DOHH2 (cell line): ENCODE data around the gene CRISPLD2.

Experiments
- H3F3A ChIP-seq: fragments of 200-600 bp; sonication (generic), shearing (Covaris generic); 2 replicates; pipeline ENCODE4 v1.6.0; 2016; ENCODE audit warnings: antibody characterized with exemption, mild to moderate bottlenecking; ENCODE audit not compliant: control insufficient read depth, insufficient read depth
- H3K27ac ChIP-seq: fragments of 200-600 bp; sonication (generic); 2 replicates; pipeline ENCODE4 v1.5.1; 2014; ENCODE audit warnings: low read depth, mild to moderate bottlenecking, low read length, moderate library complexity
- H3K27me3 ChIP-seq: fragments of 200-600 bp; sonication (generic); 2 replicates; pipeline ENCODE4 v1.6.1; 2014; ENCODE audit warnings: mild to moderate bottlenecking, low read length, mixed read lengths; ENCODE audit not compliant: control insufficient read depth
- H3K36me3 ChIP-seq: fragments of 200-600 bp; sonication (generic); 2 replicates; pipeline ENCODE4 v1.6.1; 2014; ENCODE audit warnings: mild to moderate bottlenecking, low read length, moderate library complexity, mixed read lengths; ENCODE audit not compliant: control insufficient read depth
- H3K4me1 ChIP-seq: fragments of 200-600 bp; sonication (generic); 2 replicates; pipeline ENCODE4 v1.6.1; 2014; ENCODE audit warnings: mild to moderate bottlenecking, low read length, mixed read lengths; ENCODE audit not compliant: control insufficient read depth
- H3K4me2 ChIP-seq: fragments of 200-600 bp; sonication (generic); 2 replicates; pipeline ENCODE4 v1.6.0; 2014; ENCODE audit warnings: mild to moderate bottlenecking, low read length, moderate library complexity
- H3K4me3 ChIP-seq: fragments of 200-600 bp; sonication (generic); 2 replicates; pipeline ENCODE4 v1.5.1; 2014; ENCODE audit warnings: mild to moderate bottlenecking, low read length, mixed read lengths
- H3K79me2 ChIP-seq: fragments of 200-600 bp; sonication (generic); 2 replicates; pipeline ENCODE4 v1.6.1; 2014; ENCODE audit warnings: mild to moderate bottlenecking, low read length, mixed read lengths; ENCODE audit not compliant: control insufficient read depth
- H3K9me2 ChIP-seq: fragments of 200-600 bp; sonication (generic); replicated peaks from 2 replicates; pipeline ENCODE4 v1.6.1; 2014; ENCODE audit warnings: mild to moderate bottlenecking, low read length, mixed read lengths; ENCODE audit not compliant: control insufficient read depth
- H3K9me3 ChIP-seq: fragments of 200-600 bp; sonication (generic); 2 replicates; pipeline ENCODE4 v1.6.1; 2014; ENCODE audit warnings: antibody characterized with exemption, low read length, mixed read lengths; ENCODE audit not compliant: control insufficient read depth, insufficient read depth
- H4K20me1 ChIP-seq: fragments of 200-600 bp; sonication (generic); 2 replicates; pipeline ENCODE4 v1.6.0; 2014; ENCODE audit warnings: low read depth, mild to moderate bottlenecking, antibody characterized with exemption, low read length, moderate library complexity; ENCODE audit not compliant: control insufficient read depth, insufficient read depth
- EZH2phosphoT487 ChIP-seq: fragments of 200-600 bp; sonication (generic); IDR thresholded peaks from 2 replicates; pipeline ENCODE4 v1.6.1; 2017; ENCODE audit warnings: borderline replicate concordance, mild to moderate bottlenecking, antibody characterized with exemption, low read length, moderate library complexity, mixed read lengths
- TF ChIP-seq, protein P1 (sequence below): fragments of 200-600 bp; sonication (generic); IDR thresholded peaks from one replicate; pipeline ENCODE4 v1.5.1; 2014; ENCODE audit warnings: antibody characterized with exemption, mild to moderate bottlenecking, low read depth, low read length; ENCODE audit not compliant: poor library complexity, severe bottlenecking

Gene CRISPLD2

DNA sequence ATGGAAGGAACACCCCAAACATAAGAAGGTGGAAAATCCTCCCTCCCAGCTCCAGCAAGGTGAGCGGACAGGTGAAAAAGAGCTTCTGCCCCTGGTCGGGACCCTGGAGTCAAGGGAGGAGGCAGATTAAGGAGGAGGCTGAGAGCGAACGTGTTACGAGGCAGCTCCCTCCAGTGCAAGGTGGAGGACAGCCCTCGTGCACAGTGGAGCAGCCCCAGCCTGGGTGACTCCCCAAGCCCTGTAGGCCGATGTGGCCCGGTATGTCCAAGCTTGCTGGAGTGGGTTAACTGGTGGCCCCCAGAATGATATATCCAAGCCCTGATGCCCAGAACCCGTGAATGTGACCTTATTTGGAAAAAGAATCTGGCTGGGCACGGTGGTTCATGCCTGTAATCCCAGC, 15.5 kb upstream of the CRISPLD2 start:
- Histone ChIP-seq H4K20me1 (no peaks in the 10 kb centered on the region), H3K27me3 (no peaks in the 10 kb centered on the region), H3K9me2 (no peaks in the 10 kb centered on the region), H3K4me3 (no peak overlapping the region), H3K79me2 (no peaks in the 10 kb centered on the region), H3K36me3 (no peaks in the 10 kb centered on the region), H3K27ac (no peak overlapping the region), H3K9me3 (no peaks in the 10 kb centered on the region), H3K4me1 (no peaks in the 10 kb centered on the region), H3F3A (no peaks in the 10 kb centered on the region), H3K4me2 (no peak overlapping the region)
- TF ChIP-seq, protein P1, sequence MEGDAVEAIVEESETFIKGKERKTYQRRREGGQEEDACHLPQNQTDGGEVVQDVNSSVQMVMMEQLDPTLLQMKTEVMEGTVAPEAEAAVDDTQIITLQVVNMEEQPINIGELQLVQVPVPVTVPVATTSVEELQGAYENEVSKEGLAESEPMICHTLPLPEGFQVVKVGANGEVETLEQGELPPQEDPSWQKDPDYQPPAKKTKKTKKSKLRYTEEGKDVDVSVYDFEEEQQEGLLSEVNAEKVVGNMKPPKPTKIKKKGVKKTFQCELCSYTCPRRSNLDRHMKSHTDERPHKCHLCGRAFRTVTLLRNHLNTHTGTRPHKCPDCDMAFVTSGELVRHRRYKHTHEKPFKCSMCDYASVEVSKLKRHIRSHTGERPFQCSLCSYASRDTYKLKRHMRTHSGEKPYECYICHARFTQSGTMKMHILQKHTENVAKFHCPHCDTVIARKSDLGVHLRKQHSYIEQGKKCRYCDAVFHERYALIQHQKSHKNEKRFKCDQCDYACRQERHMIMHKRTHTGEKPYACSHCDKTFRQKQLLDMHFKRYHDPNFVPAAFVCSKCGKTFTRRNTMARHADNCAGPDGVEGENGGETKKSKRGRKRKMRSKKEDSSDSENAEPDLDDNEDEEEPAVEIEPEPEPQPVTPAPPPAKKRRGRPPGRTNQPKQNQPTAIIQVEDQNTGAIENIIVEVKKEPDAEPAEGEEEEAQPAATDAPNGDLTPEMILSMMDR, result no peak
- no peak for TF ChIP-seq EZH2phosphoT487

DNA sequence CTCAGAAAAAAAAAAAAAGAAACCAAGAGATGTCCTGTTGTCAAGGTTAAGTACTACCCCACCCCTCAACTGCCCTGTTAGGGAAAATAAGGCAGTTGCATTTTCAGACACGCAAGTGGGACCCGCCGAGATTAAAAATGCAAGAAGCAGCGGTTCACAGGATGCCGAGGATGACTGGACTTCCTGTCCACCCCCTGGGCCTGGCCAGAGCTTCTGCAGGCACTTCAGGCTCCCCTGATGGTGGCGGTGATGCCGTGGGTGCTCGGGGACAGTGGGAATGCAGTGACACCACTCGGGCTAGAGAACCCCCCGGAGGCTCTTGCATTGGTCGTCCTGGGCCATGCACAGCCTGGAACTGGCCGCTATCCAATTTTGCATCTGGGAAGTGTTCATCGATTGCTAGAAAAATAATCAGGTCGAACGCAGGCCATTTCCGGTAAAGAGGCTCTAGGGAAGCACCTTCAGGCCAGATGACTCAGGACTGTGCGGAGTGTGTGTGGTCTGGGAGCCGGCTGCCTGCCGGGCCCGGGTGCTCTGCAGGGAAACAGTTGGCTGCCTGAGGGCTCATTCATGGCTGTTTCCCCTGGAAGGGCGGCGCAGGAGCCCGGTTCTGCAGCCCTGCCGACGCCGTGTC, 13.4 kb upstream of the CRISPLD2 start:
- no peaks in the 10 kb centered on the region for H4K20me1 ChIP-seq
- H3K9me2 ChIP-seq, result no peaks in the 10 kb centered on the region
- H3F3A ChIP-seq, result no peaks in the 10 kb centered on the region
- no peak overlapping the region for H3K27ac ChIP-seq
- no peaks in the 10 kb centered on the region for H3K4me1 ChIP-seq
- no peaks in the 10 kb centered on the region for H3K9me3 ChIP-seq
- TF ChIP-seq, protein P1, result no peak
- no peaks in the 10 kb centered on the region for H3K36me3 ChIP-seq
- H3K4me2 ChIP-seq, result no peak overlapping the region
- H3K27me3 ChIP-seq, result peaks cover 3% of the 10 kb centered on the region; the same call in 1 of the 2 replicates
- H3K79me2 ChIP-seq, result no peaks in the 10 kb centered on the region
- H3K4me3 ChIP-seq, result no peak overlapping the region

DNA sequence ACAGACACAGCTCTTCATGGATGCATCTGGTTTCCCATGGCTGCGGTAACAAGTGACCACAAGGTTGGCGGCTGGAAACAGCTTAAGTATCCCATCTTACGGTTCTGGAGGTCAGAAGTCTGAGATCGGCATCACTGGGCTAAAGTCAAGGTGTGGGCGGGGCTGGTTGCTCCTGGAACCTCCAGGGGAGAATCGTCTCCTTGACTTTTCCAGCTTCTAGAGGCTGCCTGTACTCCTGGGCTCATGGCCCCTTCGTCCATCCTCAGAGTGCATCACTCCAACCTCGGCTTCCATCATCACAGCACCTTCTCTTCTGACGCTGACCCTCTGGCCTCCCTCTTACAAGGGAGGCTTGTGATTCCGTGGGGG, 12.9 kb upstream of the CRISPLD2 start:
- Histone ChIP-seq H3K4me2 (no peak overlapping the region), H3K9me2 (no peaks in the 10 kb centered on the region), H3K79me2 (no peaks in the 10 kb centered on the region), H3K27me3 (peaks cover 3% of the 10 kb centered on the region; the same call in 1 of the 2 replicates), H3K4me3 (no peak overlapping the region), H3F3A (no peaks in the 10 kb centered on the region), H3K27ac (no peak overlapping the region), H3K36me3 (no peaks in the 10 kb centered on the region), H3K9me3 (no peaks in the 10 kb centered on the region), H3K4me1 (no peaks in the 10 kb centered on the region), H4K20me1 (no peaks in the 10 kb centered on the region)
- TF ChIP-seq, protein P1, result no peak
- no peak for TF ChIP-seq EZH2phosphoT487
